NCI-H1105 (cell line): ENCODE measurements around the gene DACT1.

Source experiments
- DNase-seq: peaks from one replicate; lab custom pipeline; 2025; lab: John Stamatoyannopoulos, UW

DACT1 gene

DNA sequence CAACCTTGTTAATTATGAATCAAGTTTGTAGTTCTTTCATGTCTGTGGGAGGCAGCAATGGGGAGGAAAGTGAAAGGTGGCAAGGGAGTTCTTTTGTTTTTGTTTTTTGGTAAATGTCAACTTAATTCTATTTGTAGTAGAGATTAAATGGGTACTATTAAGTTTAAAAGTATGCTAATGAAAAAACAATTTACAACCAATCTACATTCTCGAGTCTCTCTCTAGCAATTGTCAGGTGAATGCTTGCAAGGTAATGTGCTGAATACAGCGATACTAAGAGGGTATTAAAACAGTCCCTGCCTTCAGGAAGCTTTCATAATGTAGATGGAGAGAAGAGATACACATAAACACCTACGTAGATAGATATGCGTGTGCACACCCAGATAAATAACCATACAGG, 1.6 kb upstream of the DACT1 start:
- DNase-seq: no peak

DNA sequence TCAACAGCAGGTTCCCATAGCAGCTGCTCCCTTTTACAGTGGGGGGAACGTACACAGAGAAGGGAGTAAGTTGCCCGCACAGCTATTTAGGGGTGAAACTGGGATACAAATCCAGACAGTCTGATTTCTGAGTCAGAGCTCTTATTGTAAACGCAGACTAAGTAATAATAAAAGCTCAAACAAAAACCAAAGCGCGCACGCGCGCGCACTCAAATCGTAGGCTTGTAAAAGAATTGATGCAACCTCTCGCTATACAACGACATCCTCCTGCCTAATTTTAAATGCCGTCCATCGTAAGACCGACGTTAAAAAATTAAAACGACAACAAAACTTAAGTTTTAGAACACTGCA, 747 bp upstream of the DACT1 start:
- DNase-seq: no peak

DNA sequence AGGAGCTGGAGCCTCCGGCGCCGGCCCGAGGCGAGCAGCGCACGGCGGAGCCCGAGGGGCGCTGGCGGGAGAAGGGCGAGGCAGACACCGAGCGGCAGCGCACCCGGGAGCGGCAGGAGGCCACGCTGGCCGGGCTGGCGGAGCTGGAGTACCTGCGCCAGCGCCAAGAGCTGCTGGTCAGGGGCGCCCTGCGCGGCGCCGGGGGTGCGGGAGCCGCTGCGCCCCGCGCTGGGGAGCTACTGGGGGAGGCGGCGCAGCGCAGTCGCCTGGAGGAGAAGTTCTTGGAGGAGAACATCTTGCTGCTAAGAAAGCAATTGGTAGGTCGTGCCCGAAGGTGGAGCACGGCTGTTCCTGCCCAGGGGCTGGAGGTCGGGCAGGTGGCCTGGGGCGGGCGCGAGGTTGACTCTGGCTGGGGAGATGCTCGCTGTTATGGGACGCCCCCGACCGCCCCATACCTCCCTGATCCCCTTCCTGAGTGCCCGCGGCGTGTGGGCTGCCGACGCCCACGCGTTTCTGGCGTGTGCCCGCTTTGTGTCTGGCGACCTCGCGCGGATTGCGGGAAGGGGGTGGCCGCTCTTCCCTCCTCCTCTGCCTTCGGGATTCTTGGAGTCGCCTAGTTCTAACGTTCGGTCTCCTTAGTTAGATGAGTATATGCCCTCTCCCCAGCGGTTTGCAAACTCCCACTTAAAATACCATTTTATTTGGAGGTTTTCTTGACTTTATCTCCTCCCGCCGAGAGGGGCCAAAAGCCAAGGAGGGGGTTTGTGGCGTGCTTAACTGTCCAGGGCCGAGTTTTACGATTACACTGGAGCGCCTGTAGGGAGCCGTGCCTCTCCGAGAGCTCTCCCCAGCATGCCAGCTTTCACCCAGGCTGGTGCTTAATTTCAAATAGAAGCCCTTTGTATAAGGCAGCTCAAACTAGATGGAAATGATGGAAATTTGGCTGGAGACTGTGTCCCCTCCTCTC, 752 bp downstream of the DACT1 start:
- DNase-seq: no peak

DNA sequence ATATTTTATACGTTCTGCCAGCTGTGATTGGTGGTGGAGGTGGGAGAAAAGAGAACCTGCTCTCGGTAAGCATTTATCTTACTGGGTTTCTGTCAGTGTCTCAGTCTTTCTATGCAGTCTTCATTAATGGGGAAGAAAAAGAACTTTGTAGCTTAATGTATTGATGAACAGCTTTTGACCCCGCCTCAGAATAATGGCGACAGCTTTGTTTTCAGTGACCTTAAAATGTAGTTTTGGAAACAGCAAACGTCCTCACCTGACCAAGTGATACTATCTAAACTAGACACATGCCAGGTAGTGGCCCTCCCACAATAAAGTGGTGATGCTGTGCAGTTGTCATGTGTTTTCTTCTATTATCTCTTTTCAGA, 1.4 kb downstream of the DACT1 start:
- no peak for DNase-seq

DNA sequence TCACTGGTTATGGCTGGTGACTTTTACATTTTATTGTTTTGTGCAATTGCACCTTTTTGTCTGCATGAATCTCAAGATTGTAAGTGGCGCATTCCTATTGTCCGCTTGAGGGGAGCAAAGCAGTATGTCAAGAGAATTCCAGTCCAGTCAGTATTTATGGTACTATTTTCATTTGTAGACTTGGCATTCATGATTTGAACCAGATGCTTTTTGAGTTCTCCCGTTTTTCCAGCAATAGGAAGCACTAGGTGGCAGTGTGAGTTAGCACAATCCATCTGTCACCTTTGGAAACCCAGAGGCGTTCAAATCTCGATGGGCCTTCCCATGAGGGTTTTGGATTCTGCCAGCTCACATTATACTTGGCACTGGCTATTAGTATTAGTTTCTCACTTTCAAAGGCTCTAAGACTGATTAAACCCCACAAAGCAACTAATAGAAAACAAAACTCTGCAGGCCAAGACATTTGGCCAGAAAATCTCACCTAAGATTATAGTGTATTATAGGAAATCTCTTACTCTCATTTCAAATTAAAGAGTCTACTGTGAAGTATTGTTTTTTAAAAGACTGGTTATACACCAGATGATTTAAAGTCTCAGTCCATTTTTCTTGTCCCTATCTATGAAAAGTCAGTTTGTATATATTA, 2.2 kb downstream of the DACT1 start:
- peak; percentile 67 for DNase-seq

DNA sequence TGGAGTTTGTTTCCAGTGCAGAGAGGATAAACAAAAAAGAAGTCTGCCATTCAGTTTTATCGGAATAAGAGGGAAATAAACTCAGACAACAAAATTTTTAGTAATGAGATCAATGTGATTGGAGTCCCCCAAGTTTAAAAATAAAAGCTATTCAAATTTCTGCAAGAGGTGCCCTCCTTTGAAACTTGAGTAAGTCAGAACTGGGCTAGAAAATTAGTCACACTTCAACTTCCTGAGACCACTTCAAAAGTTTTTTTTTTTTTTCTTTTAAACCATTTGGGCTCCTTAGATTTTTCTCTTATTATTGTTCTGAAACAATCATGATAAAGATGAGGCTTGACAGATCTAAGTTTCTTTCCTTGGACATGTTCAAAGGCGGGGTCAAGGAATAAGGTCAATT, 3.2 kb downstream of the DACT1 start:
- DNase-seq: no peak

DNA sequence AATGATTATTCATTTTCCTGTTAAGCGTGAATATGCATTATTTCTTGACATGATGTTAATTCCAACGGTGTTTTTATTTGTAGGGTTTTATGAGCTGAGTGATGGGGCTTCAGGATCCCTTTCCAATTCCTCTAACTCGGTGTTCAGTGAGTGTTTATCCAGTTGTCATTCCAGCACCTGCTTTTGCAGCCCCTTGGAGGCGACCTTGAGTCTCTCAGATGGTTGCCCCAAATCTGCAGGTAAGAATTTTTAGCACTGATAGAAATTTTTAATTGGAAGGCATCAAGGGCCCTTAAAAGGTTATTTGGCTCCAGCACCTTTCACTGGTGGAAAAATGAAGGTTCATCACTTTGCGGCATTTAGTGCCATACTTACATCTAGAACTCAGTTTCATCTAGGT, 3.7 kb downstream of the DACT1 start:
- DNase-seq: no peak

DNA sequence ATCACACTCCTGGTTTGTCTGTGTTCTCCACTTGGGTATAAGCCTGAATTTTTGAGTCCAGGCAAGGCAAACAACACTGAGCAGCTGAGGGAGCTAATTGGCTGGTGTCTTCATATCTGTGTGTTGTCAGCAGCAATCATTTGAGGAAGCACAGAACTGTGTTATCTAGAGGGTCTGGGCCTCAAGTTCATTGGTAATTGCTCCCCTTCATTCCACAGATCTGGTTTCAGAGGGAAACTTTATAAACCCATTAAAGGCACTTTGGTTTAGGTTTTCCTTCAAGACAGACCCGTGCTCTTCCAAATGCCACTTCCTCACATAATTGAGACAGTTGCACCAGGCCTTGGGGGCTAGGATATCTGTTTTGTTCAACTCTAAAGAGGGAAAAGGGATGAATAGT, 5.6 kb downstream of the DACT1 start:
- no peak for DNase-seq

DNA sequence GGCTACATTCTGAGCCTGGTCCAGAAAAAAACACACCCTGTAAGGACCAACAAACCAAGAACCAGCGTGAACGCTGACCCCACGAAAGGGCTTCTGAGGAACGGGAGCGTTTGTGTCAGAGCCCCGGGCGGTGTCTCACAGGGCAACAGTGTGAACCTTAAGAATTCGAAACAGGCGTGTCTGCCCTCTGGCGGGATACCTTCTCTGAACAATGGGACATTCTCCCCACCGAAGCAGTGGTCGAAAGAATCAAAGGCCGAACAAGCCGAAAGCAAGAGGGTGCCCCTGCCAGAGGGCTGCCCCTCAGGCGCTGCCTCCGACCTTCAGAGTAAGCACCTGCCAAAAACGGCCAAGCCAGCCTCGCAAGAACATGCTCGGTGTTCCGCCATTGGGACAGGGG, 7.9 kb downstream of the DACT1 start:
- no peak for DNase-seq

DNA sequence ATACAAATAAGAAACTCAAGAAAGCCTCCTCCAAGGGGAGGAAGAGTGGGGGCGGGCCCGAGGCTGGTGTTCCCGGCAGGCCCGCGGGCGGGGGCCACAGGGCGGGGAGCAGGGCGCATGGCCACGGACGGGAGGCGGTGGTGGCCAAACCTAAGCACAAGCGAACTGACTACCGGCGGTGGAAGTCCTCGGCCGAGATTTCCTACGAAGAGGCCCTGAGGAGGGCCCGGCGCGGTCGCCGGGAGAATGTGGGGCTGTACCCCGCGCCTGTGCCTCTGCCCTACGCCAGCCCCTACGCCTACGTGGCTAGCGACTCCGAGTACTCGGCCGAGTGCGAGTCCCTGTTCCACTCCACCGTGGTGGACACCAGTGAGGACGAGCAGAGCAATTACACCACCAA, 8.7 kb downstream of the DACT1 start:
- DNase-seq: no peak

DNA sequence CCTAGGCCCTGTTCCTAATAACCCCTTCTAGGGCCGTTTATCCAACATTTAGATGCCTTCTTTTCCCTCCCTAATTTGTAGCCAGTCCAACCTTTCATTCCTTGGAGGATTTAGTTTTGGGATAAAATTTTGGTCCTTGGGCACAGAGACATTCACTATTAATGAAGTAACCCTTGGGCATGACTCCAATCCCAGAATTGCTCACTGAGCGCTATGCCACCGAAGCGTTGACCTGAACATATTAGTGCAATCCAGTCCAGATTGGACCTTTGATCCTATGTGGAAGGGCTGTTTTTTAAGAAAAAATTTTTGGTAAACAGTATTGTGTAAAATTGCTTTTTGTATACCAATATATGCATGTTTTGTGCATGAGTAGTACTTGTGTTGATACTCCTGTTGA, 10.0 kb downstream of the DACT1 start:
- DNase-seq: no peak

DNA sequence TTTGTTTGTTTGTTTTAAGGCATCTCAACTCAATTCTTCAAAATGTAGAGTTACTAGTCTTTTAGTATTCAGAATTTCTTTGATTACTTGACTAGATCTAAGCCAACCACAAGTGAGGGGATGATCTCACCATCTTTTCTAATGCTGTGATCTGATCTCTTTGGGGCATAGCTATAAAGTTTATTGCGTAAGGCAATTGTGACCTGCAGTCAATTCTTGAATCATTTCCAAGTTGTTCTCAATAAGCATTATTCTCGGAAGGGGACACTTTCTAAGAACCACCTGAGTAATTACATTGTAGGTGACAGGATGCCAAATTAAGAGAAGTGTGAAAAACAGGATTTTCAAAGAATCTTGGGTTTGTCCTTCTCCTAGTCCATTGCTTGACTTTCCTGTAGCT, 13.1 kb downstream of the DACT1 start:
- DNase-seq: no peak

DNA sequence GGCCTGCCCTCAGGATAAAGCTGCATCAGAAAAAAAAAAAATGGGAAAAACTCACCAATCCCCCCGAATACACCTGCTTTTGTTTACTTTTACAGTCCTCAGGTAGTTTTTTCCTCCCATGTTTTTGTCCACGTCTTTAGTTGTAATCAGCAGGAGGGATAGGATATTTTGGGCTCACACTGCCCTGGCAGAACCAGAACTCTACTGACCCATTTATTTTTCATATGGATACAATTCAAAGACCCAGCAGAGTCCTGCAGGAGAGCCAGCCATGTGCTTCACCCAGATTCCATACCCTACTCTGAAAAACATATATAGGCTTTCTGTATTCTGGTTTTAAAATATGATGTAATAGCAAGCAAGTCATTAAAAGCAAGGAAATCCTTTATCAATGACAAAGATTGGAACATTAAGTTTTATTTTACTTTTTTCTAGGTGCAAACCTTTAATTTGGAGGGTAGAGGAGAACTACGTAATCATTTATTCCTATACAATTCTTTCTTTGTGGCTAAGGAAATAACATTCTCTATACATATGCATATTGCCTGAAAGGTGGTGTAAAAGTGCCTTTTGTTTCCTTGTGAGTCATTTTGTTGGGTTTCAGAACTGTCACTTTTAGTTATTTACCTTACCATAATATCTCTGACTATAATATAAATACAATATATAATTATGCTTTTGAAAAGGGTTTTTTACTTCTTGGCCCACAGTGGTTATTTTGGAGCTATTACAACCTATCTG, 19.1 kb downstream of the DACT1 start:
- DNase-seq: no peak

DNA sequence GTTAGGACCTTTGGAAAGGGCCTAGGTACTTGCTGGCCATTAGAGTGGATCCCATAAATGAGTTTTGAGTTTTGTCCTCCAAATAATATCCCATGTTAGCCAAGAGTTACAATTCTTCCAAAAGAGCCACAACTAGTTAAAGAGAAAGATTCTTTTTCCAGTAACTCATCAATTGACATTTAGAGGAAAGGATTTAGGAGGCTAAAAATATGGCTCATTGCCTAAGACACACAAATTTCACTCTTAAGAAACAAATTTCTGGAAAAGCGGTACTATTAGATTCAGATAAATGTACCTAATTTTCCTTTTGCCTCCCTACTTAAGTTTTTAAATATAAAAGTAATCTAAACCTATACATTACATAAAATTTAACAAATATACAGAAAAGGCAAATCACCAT, 21.3 kb downstream of the DACT1 start:
- DNase-seq: no peak

DNA sequence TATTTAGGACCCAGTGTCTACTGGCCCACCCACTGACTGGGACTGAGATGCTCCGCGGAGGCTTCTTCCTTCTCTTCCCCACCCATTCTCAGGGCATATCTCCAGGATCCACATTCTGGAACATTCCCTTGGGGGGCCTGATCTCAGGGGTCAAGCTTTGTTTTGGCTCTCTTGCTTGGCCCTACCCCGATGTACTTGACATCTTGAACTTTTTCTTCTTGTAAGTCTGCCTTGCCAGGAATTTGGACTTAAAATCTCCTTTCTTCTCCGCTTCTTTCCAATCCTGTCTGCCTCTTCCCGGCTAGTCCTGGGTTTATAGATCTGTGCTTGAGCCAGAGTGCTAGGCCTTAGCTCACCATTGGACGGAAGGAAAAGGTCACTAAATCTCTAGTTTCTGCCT, 22.1 kb downstream of the DACT1 start:
- no peak for DNase-seq

DNA sequence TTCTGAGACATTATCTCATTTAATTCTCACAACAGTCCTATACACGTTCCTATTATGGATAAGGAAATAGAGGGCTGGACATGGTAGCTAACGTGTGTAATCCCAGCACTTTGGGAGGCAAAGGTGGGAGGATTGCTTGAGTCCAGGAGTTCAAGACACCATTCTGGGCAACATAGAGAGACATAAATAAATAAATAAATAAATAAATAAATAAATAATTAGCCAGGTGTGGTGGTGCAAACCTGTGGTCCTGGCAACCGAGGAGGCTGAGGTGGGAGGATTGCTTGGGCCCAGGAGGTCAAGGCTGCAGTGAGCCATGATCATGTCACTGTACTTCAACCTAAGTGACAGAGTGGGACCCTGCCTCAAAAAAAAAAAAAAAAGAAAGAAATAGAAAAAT, 22.6 kb downstream of the DACT1 start:
- no peak for DNase-seq

DNA sequence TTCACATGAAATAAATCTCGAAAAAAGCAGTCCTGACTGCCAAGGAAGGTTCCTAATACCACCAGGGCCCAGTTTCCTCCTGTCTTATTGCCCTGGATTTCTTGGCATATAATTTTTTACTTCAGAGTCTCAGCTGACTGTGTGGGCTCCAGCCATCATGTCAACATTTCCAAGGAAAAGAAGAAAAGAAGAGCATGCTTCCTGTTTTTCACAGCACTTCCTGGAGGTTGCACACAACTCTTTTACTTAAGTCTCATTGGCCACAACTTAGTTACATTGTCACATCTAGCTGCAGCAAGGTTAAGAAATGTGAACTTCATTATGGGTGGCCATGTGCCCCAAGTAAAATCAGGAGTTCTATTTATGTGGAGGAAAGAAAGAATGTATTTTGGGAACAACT, 24.3 kb downstream of the DACT1 start:
- no peak for DNase-seq

DNA sequence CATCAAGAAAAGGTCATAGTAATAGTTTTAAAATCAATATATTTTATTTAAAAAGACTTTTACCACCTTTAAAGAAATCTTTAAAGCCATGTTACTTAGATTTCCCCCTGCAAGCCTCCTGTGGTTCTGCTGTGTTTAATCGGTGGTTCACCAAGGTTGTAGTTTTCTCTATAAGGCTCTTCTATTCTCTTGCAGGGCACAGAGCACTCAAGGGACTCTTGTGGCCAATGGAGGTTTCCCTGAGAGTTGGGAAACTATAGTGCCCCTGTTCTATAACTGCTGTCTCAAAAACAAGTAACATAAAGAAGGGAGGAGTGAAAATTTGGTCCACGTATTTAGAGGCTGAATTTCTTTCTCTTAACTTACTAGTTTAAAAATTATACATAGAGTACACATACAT, 25.0 kb downstream of the DACT1 start:
- no peak for DNase-seq

DNA sequence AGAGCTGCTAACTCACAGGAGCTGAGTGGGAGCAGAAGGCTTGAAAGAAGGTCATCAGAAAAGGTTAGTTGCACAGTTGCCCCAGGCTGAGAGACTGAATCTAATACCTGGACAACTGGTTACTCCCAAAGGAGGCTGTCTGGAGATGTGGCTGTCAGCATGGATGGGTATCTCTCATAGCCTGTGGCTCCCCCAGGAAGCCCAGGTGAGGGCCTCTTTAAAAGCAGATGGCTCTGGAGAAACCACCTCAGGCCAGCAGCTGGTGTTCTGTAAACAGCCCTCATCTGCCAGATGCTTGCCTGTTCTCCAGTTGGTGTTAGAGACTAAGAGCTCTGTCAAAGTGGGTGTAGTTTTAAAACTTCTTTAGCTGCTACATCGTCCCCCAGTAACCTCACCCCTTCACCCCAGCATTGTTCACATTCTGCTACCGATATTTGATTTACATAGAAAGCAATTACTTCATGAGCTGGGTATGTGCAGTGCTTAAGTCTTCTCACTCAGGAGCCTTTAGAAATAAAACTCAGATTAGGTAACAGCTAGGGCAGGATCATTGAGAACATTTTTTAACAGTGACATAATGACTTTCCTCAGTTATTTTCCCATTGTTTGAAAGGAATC, 25.8 kb downstream of the DACT1 start:
- peak; percentile 43 for DNase-seq

DNA sequence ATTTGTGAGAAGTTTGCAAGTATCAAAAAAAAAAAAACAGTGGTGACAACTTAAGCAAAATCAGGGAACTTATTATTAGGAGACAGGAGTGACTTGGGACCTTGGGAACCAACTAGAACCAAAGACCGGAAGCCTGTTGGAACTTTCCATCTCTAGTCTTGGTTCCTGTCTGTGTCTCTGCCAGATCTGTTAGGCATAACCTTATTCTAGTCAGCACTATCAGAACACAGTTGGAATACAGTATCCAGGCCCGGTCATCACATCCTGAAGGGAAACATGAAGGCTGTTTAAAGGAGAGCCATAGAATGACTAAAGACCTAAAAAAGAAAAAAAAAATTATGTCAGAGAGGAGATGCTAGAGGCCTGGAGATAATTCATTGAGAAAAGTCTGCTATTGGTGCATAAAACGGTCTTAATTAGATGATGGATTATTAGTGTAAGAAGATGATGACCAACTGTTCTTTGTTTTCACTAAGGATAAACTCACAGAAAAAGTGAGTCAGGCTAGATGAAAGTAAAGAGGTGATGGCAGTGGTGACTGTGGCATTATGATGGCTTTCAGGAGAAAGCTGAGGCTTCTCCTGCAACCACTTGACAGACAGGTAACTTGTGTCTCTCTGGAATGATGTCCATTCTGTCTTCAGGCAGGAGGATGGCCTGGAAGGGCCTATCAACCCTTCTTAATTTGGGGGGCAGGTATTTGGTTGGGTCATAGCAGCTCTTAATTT, 28.2 kb downstream of the DACT1 start:
- no peak for DNase-seq

DNA sequence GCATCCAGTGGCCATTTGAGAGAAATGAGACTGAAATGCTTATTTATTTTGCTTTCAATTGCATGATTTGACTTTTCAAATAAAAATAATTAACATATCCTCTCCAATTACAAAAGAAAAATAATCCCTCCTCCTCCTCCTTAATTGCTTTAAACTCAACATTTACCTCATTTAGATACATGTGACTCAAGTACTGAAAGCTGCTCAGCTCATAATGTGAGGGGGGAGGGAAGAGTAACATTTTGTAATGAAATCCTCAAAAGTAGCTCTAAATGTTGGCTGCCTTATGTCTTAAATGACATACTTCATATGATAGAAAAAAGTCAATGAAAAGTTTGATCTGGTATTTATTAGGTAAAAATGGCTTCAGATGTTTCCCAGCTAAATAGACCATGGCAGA, 29.0 kb downstream of the DACT1 start:
- DNase-seq: no peak

DNA sequence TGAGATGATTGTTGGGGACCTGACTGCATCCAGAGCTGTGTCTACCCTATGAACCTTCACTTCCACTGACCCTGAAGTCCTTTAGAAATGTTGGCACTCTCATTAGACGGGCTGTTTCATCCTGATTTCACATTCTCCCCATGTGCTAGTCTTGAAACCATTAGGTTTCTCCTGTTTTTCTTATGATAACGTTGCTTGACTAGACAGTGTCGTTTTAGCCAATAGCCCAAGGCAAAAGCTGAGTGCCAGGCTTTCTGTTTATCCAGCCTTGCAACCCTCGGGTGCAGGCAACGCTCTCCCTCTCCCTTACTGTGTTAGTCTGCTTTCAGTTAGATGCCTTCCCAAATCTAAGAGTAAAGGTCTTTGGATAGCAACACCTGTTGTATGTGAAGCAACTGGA, 30.1 kb downstream of the DACT1 start:
- no peak for DNase-seq
